GM10266 (cell line): ENCODE measurements around the gene SYT17.

Experiments used
- DNase-seq: peaks from one replicate; pipeline ENCODE4 v3.0.0; 2012; ENCODE audit errors: extremely low spot score
- TF ChIP-seq, protein P1 (sequence below): IDR thresholded peaks from 2 replicates; pipeline ENCODE4 v1.5.1; 2012; ENCODE audit warnings: mild to moderate bottlenecking, low read depth; ENCODE audit not compliant: control insufficient read depth, insufficient read depth; ENCODE audit errors: missing control alignments

Gene SYT17

DNA sequence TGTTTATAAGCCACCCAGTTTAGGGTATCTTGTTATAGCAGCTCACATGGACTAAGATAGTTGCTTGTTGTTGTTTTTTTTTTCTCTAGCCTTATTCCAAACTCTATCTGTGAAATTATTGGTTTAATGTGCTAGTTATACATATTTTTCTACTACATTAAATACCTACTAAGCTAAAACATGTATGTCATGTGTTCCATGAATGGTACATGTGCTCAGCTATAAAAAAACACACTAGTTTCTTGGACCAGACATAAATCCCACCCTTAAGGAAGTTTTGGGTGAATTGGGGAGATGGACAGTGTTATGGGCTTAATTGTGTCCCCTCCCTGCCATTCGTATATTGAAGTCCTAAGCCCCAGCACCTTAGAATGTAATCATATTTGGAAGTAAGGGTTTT is 34.4 kb upstream of the SYT17 start:
- TF ChIP-seq, protein P1, sequence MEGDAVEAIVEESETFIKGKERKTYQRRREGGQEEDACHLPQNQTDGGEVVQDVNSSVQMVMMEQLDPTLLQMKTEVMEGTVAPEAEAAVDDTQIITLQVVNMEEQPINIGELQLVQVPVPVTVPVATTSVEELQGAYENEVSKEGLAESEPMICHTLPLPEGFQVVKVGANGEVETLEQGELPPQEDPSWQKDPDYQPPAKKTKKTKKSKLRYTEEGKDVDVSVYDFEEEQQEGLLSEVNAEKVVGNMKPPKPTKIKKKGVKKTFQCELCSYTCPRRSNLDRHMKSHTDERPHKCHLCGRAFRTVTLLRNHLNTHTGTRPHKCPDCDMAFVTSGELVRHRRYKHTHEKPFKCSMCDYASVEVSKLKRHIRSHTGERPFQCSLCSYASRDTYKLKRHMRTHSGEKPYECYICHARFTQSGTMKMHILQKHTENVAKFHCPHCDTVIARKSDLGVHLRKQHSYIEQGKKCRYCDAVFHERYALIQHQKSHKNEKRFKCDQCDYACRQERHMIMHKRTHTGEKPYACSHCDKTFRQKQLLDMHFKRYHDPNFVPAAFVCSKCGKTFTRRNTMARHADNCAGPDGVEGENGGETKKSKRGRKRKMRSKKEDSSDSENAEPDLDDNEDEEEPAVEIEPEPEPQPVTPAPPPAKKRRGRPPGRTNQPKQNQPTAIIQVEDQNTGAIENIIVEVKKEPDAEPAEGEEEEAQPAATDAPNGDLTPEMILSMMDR, result no peak
- no peak for DNase-seq

DNA sequence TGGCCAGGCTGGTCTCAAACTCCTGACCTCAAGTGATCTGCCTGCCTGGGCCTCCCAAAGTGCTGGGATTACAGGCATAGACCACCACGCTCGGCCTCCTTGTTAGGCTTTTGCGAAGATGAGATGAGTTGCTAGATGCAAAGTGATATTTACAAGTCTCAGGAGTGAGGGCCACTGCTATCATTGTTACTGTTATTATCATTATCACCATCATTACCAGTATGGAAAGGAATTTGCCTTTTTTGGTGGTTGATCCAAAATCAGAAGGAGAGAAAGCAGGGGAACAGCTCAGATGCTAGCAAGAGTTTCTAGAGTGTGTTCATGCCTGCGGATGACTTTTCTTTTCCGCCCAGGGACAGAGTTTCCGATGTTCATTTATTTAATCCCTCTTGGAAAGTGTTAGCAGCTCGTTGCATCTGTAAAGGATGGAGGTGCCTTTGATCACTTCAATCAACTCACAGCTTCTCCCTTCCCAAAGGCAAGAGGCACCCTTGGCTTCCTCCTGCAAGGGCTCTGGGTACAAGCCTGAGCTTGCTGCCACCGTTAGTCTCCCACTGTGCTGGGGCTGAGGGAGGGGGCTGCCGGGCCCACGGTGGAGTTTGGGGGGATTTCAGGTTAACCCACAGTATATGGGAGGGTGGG is 32.7 kb upstream of the SYT17 start:
- DNase-seq, result no peak
- TF ChIP-seq, protein P1, result no peak

DNA sequence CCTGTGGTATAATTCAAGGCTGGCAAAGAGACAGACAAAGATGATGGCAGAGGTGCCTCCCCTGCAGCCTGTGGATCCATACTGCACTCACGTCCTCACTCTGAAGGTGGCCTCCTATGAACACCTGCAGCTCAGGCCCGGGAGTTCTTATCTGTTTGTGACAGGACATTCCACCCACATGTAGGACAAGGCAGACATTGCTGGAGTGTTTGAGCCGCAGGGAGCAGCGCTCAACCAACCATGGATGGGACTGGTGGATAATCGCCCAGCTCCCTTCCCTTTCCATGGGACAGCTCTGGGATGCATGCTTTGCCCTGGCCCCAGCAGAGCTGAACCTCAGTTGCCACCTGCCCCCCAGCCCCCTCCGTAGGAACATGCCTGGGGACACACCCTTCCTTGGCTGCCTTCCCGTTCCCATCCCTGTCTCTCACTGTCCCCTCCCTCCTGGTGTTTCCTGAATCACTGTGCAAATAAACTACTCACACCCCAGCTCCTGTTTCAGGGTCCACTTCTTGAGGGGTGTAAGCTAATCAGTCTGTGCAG is 32.1 kb upstream of the SYT17 start:
- DNase-seq, result no peak
- TF ChIP-seq, protein P1, result no peak

DNA sequence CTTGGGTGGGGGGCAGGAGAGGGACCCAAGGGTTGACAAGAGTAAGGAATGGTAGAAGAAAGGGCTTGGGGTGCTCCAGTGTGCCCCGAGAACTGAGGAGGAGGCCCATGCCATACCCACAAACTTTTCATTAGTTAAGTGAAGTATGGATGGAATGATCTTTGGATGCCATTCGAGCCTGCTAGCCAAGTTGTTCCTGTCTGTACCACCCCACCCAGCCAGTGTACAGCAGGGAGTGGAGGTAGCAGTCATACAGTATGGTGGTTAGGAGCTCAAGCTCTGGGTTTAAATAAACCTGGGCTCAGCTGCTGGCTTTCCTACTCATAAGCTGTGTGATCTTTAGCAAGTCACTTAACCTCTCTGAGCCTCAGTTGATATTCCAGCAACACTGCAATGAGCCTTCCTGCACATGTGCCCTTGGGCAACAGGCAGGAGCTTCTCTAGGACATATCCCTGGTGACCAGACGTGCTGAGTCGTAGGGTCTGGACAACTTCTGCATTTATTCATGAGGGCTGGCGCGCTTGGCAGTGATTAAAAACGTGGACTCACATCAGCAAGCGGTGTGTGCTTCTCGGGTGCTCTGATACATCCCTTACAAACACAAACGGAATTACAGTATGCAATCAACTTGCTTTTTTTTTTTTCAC is 31.4 kb upstream of the SYT17 start:
- TF ChIP-seq, protein P1, result no peak
- no peak for DNase-seq

DNA sequence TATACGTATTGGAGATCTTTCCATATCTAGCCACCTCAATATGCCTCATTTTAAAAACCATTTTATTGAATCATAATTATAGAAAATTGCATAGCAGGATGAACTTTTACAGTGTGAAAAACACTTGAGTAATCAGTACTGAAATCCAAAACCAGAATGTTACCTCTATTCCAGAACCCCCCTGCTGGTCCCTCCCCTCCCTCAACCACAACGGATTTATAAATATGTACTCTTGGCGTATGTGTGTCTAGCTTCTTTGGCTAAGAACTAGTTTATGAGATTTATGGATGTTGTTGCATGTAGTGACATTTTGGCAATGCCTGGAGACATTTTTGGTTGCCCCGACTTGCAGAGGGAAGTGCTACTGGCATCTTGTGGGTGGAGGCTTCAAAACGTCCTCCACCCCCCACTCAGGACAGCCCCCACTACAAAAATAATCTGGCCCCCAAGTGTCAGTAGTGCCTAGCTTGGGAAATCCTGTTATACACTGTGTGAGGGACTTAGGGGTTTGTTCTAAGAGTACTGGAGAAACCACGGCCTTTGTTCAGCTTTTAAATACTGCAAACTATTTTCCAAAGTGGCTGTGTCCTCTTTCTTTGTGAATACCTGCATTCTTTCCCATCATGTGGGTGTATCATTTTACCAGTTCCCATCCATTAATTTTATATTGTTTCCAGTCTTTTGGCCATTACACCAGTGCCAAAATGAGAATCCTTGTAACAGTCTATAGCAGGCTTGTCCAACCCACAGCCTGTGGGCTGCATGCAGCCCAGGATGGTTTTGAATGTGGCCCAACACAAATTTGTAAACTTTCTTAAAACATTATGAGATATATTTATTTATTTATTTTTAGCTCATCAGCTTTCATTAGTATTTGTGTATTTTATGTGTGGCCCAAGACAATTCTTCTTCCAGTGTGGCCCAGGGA is 30.6 kb upstream of the SYT17 start:
- TF ChIP-seq, protein P1, result no peak
- DNase-seq, result no peak

DNA sequence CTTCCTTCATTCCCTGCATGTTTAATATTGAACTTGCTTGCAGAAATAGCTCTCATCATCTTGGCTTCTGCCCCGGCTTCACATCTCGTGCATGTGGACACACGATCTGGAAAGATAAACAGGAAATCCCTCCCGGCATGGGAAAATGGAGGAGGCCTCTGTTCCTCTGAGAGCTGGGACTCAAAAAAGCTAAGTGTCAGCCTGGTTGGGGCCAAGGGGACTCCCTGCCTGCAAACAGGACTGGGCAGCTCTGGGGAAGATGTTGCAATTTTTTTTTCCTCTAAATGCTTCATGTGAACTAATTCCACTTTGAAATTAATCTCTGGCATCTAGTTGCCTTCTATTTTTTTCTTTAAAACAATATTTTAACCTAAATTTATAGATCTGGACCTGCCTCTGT is 29.4 kb upstream of the SYT17 start:
- TF ChIP-seq, protein P1, result no peak
- no peak for DNase-seq
